IMR-90 (cell line): ENCODE data around the gene RNF123. TPM values are rescaled to one million over a fixed set of nuclear protein-coding genes. Genes with fewer than 3 reads are reported as not detected.

Experiments
- ATAC-seq: fragments of 200-7000 bp; cut with Tn5 transposase; 2 replicates; pipeline ENCODE4 v1.9.1; 2020; ENCODE audit warnings: low read depth, mild to moderate bottlenecking, moderate library complexity
- BruUV-seq: library from RNA; stranded (reverse); fragments of 400-500 nt; replicated peaks from 2 replicates; lab custom pipeline; 2021; lab: Mats Ljungman, UMichigan
- CTCF ChIA-PET: fragments of 300-600 bp; formaldehyde crosslinking; extraction: SDS; loops from one replicate; lab custom pipeline; 2021; ENCODE audit warnings: antibody characterized with exemption; lab: Yijun Ruan, JAX
- POLR2A ChIA-PET: fragments of 300-600 bp; sonication (Branson Sonifier 250); formaldehyde crosslinking; loops from one replicate; lab custom pipeline; 2022; ENCODE audit warnings: antibody characterized with exemption; ENCODE audit not compliant: unreplicated experiment; lab: Charles Lee
- DNase-seq: peaks from one replicate; pipeline ENCODE4 v3.0.0; 2013
- H2AFZ ChIP-seq: replicated peaks from 2 replicates; pipeline ENCODE3; 2013; ENCODE audit warnings: low read length, mild to moderate bottlenecking; ENCODE audit not compliant: poor library complexity
- H2AK5ac ChIP-seq: 2 replicates; pipeline ENCODE4 v1.6.1; 2013; ENCODE audit warnings: low read depth, low read length, inconsistent platforms
- H2AK9ac ChIP-seq: replicated peaks from 2 replicates; pipeline ENCODE3; 2013; ENCODE audit warnings: mild to moderate bottlenecking, low read depth, low read length, moderate library complexity; ENCODE audit not compliant: poor library complexity
- H2BK120ac ChIP-seq: 2 replicates; pipeline ENCODE4 v1.6.1; 2013; ENCODE audit warnings: low read depth, low read length, inconsistent platforms
- H2BK15ac ChIP-seq: 3 replicates; pipeline ENCODE4 v1.6.1; 2013; ENCODE audit warnings: low read depth, low read length, inconsistent platforms
- H2BK20ac ChIP-seq: 2 replicates; pipeline ENCODE4 v1.6.1; 2013; ENCODE audit warnings: low read depth, mild to moderate bottlenecking, inconsistent platforms, low read length, moderate library complexity
- H2BK5ac ChIP-seq: 2 replicates; pipeline ENCODE4 v1.6.1; 2013; ENCODE audit warnings: mild to moderate bottlenecking, low read depth, low read length, inconsistent platforms; ENCODE audit not compliant: poor library complexity, severe bottlenecking
- H3K14ac ChIP-seq: replicated peaks from 2 replicates; pipeline ENCODE4 v1.6.1; 2013; ENCODE audit warnings: low read depth, low read length, inconsistent platforms
- H3K18ac ChIP-seq: 2 replicates; pipeline ENCODE4 v1.6.1; 2013; ENCODE audit warnings: low read depth, low read length, control low read depth
- H3K23ac ChIP-seq: 2 replicates; pipeline ENCODE4 v1.6.1; 2013; ENCODE audit warnings: low read depth, low read length, inconsistent platforms
- H3K27ac ChIP-seq: 2 replicates; pipeline ENCODE4 v1.5.1; 2013; ENCODE audit warnings: mild to moderate bottlenecking, control low read depth, low read length; ENCODE audit not compliant: insufficient read depth
- H3K27me3 ChIP-seq: 2 replicates; pipeline ENCODE4 v1.6.1; 2013; ENCODE audit warnings: low read length; ENCODE audit not compliant: control insufficient read depth, insufficient read depth
- H3K36me3 ChIP-seq: 2 replicates; pipeline ENCODE4 v1.6.1; 2013; ENCODE audit warnings: low read length, mixed read lengths; ENCODE audit not compliant: control insufficient read depth, insufficient read depth
- H3K4ac ChIP-seq: 2 replicates; pipeline ENCODE4 v1.6.1; 2013; ENCODE audit warnings: low read depth, low read length, inconsistent platforms
- H3K4me1 ChIP-seq: 2 replicates; pipeline ENCODE4 v1.6.1; 2013; ENCODE audit warnings: low read length, mixed read lengths; ENCODE audit not compliant: control insufficient read depth, insufficient read depth
- H3K4me2 ChIP-seq: 2 replicates; pipeline ENCODE4 v1.6.1; 2013; ENCODE audit warnings: low read depth, mild to moderate bottlenecking, control low read depth, low read length, moderate library complexity
- H3K4me3 ChIP-seq: 2 replicates; pipeline ENCODE4 v1.5.1; 2013; ENCODE audit warnings: low read depth, mild to moderate bottlenecking, control low read depth, low read length, moderate library complexity; ENCODE audit not compliant: insufficient read depth
- H3K56ac ChIP-seq: 2 replicates; pipeline ENCODE4 v1.6.1; 2013; ENCODE audit warnings: low read length, inconsistent platforms; ENCODE audit not compliant: insufficient read depth; ENCODE audit errors: extremely low read depth
- H3K79me1 ChIP-seq, 2 experiments: 2 replicates each; pipeline ENCODE4 v1.6.1; 2013; ENCODE audit warnings: low read length in 2 of 2, inconsistent platforms in 1 of 2, low read depth in 1 of 2
- H3K9ac ChIP-seq: 2 replicates; pipeline ENCODE4 v1.6.1; 2013; ENCODE audit warnings: low read depth, low read length, control low read depth
- H3K9me1 ChIP-seq: 2 replicates; pipeline ENCODE4 v1.6.1; 2013; ENCODE audit warnings: low read length, inconsistent platforms; ENCODE audit not compliant: insufficient read depth
- H3K9me3 ChIP-seq: 2 replicates; pipeline ENCODE4 v1.6.1; 2013; ENCODE audit warnings: low read length; ENCODE audit not compliant: control insufficient read depth, insufficient read depth
- H4K20me1 ChIP-seq: 2 replicates; pipeline ENCODE4 v1.6.1; 2013; ENCODE audit warnings: low read length, inconsistent platforms; ENCODE audit not compliant: insufficient read depth
- H4K5ac ChIP-seq: 2 replicates; pipeline ENCODE4 v1.6.1; 2013; ENCODE audit warnings: mild to moderate bottlenecking, low read depth, low read length, control low read depth
- H4K8ac ChIP-seq, 2 experiments: 2 replicates each; pipeline ENCODE4 v1.6.1; 2013; ENCODE audit warnings: low read depth in 2 of 2, low read length in 2 of 2, control low read depth in 1 of 2, inconsistent platforms in 1 of 2
- H4K91ac ChIP-seq: 2 replicates; pipeline ENCODE4 v1.6.1; 2013; ENCODE audit warnings: low read depth, low read length, inconsistent platforms; ENCODE audit not compliant: insufficient read depth
- BHLHE40 ChIP-seq: fragments of 150-350 bp; IDR thresholded peaks from 2 replicates; pipeline ENCODE4 v1.6.1; 2016; ENCODE audit warnings: mild to moderate bottlenecking, low read depth, low read length
- CEBPB ChIP-seq: IDR thresholded peaks from 2 replicates; pipeline ENCODE4 v1.6.1; 2012; ENCODE audit warnings: low read depth, low read length, improper control_type of control experiment
- CTCF ChIP-seq: conservative IDR thresholded peaks from 2 replicates; pipeline ENCODE4 v1.5.1; 2012; ENCODE audit warnings: mild to moderate bottlenecking, low read depth, low read length, improper control_type of control experiment
- FOS ChIP-seq: fragments of 150-350 bp; IDR thresholded peaks from 2 replicates; pipeline ENCODE4 v1.6.1; 2016; ENCODE audit warnings: low read depth, low read length
- MAFK ChIP-seq: IDR thresholded peaks from 2 replicates; pipeline ENCODE4 v1.6.1; 2012; ENCODE audit warnings: low read depth, low read length, improper control_type of control experiment
- NFE2L2 ChIP-seq: fragments of 150-350 bp; IDR thresholded peaks from 2 replicates; pipeline ENCODE4 v1.6.1; 2016; ENCODE audit warnings: low read depth, mild to moderate bottlenecking, low read length
- RAD21 ChIP-seq: IDR thresholded peaks from 2 replicates; pipeline ENCODE4 v1.6.1; 2012; ENCODE audit warnings: low read length, improper control_type of control experiment
- RCOR1 ChIP-seq: IDR thresholded peaks from 2 replicates; pipeline ENCODE4 v1.6.1; 2012; ENCODE audit warnings: mild to moderate bottlenecking, low read length, improper control_type of control experiment; ENCODE audit not compliant: insufficient replicate concordance
- RFX5 ChIP-seq: IDR thresholded peaks from 2 replicates; pipeline ENCODE4 v1.8.0; 2012; ENCODE audit warnings: low read depth, mild to moderate bottlenecking, low read length, moderate library complexity
- WGBS, 2 experiments: methylation state at CpG; one replicate each; pipeline versions ENCODE4 v1.1.5 to v1.1.7; 2013; ENCODE audit warnings: missing lambda C conversion rate in 2 of 2; ENCODE audit not compliant: insufficient read length in 1 of 2; ENCODE audit errors: extremely low coverage in 2 of 2; 5-methylcytosine and 5-hydroxymethylcytosine counted together
- dilution Hi-C: fragments of 300-500 bp; cut with HindIII; formaldehyde crosslinking; loops from one replicate; pipeline ENCODE4 v1.14.3; 2018; ENCODE audit warnings: low sequenced_read_pairs; ENCODE audit not compliant: unreplicated experiment
- in situ Hi-C: fragments of 300-500 bp; cut with MboI; formaldehyde crosslinking; loops from 3 replicates; pipeline ENCODE4 v1.14.3; 2019; ENCODE audit warnings: low sequenced_read_pairs, inconsistent platforms, mixed read lengths
- intact Hi-C: fragments of 100-400 bp; cut with micrococcal nuclease; formaldehyde crosslinking; loops from 2 replicates; pipeline ENCODE4 v1.10.0; 2022
- polyA plus RNA-seq, 3 experiments: library from polyadenylated mRNA; depleted of rRNA; stranded (reverse); fragments of >200 nt; gene quantifications; 2 replicates each; pipeline ENCODE4 v1.2.3, GENCODE V29; 2012; ENCODE audit warnings: low replicate concordance in 1 of 3
- total RNA-seq: library from RNA; depleted of rRNA; stranded (reverse); fragments of >200 nt; gene quantifications from 2 replicates; pipeline ENCODE4 v1.2.3, GENCODE V29; 2012

RNF123 gene
- total and polyA plus RNA-seq, 2 of the 4 experiments (the other 2 are of a cell fraction) = 13.4 to 37.7 TPM

- H3K79me1 ChIP-seq = peaks cover 4 to 27% of the 10 kb centered on the region in 2 experiments; a peak in 3 of 4 replicates
- H3K4ac ChIP-seq = no peak overlapping the region
- H2AK5ac ChIP-seq = no peak overlapping the region
- H3K9me1 ChIP-seq = no peaks in the 10 kb centered on the region; the same call in 1 of the 2 replicates
- no TSS peak for BruUV-seq
- H4K8ac ChIP-seq = no peak overlapping the region
- in situ Hi-C loops = no loop called here
- no peak overlapping the region for H2AFZ ChIP-seq
- no peak overlapping the region for H3K18ac ChIP-seq
- H3K56ac ChIP-seq = no peak overlapping the region
- WGBS, 2 experiments = 100% methylated on average over 1 of the region's 14 CpGs; no CpG with 5 or more reads in 1 of the 2 experiments
- no peak overlapping the region for H3K23ac ChIP-seq
- intact Hi-C loops = no loop called here
- no peak overlapping the region for H3K4me2 ChIP-seq
- H3K9ac ChIP-seq = no peak overlapping the region
- no peaks in the 10 kb centered on the region for H3K27me3 ChIP-seq
- no peak overlapping the region for H2BK120ac ChIP-seq
- TF ChIP-seq RAD21 = no peak
- TF ChIP-seq CTCF = no peak
- no peak for TF ChIP-seq CEBPB
- TF ChIP-seq NFE2L2 = no peak
- TF ChIP-seq MAFK = no peak
- no peak for TF ChIP-seq BHLHE40
- TF ChIP-seq RFX5 = no peak
- no peak for TF ChIP-seq RCOR1
- TF ChIP-seq FOS = no peak
- H2BK20ac ChIP-seq = no peak overlapping the region
- no peak overlapping the region for H2AK9ac ChIP-seq
- POLR2A ChIA-PET = no interaction called here
- no peaks in the 10 kb centered on the region for H3K9me3 ChIP-seq
- H4K20me1 ChIP-seq = peaks cover 23% of the 10 kb centered on the region
- H3K27ac ChIP-seq = no peak overlapping the region
- no peak overlapping the region for H3K4me3 ChIP-seq
- DNase-seq = no peak
- CTCF ChIA-PET = no interaction called here
- no peak overlapping the region for H4K91ac ChIP-seq
- no peak overlapping the region for H2BK15ac ChIP-seq
- H2BK5ac ChIP-seq = no peak overlapping the region
- ATAC-seq = no peak
- H3K4me1 ChIP-seq = peaks cover 6% of the 10 kb centered on the region
- no peak overlapping the region for H3K14ac ChIP-seq
- dilution Hi-C loops = no loop called here
- peaks cover 28% of the 10 kb centered on the region for H3K36me3 ChIP-seq
- no peak overlapping the region for H4K5ac ChIP-seq
Observed at GRCh38 chr3:49717211-49717958, 28.0 kb downstream of the RNF123 start.
